Hematopoietic multipotent progenitor cell treated with erythropoietin and hydrocortisone succinate and interleukin-3 and kit ligand, for 17 days (in vitro differentiated cells): Measurements from ENCODE around the gene ARSI.
"Not testable (repeated sequence)": the region's sequence is repeated elsewhere in the genome, so short reads cannot be mapped to it uniquely, and the experiment has no call there.

Source experiments
- DNase-seq: peaks from one replicate; pipeline ENCODE4 v3.0.0-alpha.2; 2015; ENCODE audit warnings: low spot score

The ARSI gene

DNA sequence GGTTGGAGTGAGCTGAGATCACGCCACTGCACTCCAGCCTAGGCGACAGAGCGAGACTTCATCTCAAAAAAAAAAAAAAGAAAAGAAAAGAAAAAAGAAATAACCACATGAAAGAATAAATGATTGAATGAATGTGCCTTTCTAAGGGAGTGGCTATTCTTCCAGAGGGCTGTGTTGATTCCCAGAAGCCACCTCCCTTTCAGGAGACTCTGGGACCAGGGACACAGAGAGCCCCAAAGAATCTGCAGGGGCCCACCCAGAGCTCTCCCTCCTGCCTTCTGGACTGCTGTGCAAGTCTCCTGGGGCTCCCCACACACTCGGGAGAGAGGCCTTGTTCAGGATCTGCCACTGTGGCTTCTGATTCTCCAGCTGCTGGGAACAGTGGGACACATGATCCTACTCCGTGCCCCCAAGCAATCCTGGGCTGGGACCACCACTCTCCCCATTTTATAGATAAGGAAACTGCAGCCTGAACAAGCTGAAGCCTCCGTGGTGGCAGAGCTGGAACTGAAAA, 36.8 kb downstream of the ARSI start:
- DNase-seq, result no peak

DNA sequence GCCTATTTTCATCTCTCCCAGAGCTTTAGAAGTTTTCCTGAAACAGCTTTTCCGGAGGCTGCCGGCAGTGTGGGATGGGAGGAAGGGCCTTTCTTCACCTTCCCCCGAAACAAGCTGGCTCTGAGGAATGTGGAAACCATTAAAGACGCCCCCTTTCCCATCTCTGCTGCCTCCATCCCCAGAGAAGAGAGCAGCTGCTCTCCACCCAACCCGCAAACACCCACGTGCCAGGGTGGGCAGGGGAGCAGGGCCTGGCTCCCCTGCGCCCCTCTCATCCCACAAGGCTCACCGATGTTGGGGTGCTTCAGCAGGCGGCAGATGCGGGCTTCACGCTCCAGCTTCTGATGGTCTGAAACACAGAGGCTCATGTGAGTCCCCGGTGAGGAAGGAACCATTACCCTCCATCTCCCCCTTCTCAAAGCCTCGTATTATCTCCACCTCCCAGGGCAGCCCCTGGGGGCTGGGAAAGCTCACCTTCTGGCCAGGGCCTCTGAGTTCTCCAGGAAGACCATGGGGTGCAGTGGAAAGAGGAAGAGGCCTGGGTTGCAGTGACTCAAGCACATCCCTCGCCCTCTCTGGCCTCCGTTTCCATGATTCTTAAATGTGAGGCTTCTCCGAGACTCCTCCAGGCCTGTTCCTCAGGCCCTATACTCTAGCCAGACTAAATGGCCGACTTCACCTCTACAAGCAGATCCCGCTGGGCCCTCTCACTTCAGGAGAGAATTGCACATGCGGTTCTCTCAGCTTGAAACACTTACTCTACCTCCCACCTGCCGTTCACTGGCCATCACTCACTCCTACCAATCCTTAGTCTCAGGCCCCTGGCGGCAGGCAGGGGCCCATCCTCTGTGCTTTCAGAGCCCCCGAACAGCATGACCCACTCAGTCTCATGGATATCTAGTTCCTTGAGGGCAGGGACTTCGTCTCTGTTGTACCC, 37.8 kb downstream of the ARSI start:
- no peak for DNase-seq

DNA sequence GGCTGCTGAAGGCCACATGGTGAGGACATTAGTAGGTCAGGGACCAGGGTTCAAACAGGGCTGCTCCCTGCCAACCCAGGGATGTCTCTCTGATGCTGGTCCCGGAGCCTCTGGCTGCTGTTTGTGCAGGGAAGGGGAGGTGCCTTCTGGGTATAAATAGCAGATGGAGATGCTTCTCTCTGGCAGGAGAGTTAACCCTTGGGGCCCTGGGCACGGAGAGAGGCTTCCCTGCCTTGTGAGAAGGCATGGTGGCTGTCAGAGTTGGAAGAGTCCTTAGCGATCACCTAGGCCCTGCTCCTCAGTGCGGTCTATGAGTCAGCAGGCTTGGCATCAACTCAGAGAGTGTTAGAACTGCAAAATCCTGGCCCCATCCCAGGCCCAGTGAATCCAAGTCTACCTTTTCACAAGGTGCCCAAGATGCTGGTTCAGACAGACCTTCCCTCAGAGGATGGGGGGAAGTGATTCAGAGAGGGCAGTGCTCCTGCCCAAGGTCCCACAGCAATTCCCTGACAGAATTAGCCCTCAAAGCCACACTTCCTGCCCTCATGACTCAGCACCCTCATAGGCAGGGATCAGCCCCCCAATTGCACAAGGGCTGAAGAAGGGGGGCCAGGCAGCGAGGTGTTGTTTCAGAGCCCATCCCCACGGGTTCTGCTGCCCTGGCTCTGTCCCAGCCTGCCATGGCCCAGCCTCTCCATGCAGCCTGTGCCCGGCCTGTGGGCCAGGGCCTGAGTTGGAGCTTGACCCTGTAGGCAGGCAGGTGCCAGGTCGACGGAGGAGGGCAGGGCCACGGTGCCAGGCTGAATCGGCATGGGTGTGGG, 38.7 kb downstream of the ARSI start:
- DNase-seq, result no peak

DNA sequence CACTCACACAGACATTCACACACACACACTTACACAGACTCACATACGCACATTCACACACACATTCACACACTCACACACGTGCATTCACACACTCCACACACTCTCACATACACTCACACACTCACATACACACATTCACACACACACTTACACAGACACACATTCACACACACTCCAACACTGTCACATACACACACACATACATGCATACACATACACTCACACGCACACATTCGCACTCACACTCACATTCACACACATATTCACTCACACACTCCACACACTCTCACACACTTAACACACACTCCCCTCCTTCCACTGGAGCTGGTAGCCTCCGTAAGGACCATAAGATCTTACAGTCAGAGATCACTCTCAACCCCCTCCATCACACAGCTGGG, 39.3 kb downstream of the ARSI start:
- no peak for DNase-seq

DNA sequence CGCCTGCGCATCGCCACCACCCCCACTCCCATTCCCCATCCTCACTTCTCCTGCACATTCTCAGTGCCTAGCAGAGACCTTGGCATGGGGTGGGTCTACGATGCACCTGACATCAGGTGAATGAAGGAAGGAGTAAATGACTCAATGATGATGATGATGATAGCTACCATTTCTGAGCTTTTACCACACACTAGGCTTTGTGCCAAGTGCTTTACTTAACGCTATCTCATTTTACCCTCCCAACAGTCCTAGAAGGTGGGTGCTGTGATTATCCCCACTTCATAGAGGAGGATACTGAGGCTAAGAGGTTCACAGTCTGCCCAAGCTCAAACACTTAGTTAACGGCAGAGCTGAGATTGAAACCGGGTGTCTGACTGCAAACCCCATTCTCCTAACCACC, 40.2 kb downstream of the ARSI start:
- DNase-seq, result no peak

DNA sequence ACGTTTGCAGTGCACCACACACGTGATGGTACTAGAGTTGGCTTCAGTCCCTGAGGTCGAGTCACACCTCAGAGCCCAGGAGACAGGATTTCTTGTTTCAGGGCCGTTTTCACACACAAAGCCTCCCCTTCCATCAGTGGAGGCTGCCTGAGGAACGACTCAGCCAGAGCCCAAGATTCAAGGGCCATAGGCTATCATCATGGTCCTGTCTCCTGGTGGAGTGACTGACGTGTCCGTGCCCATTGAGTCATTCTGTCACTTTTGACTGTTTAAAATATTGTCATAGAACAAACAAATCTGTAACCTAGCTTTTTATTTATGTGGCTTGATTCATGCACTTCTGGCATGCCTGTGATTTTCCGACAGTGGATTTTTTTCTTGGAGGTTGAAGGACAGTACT, 41.5 kb downstream of the ARSI start:
- DNase-seq, result no peak

DNA sequence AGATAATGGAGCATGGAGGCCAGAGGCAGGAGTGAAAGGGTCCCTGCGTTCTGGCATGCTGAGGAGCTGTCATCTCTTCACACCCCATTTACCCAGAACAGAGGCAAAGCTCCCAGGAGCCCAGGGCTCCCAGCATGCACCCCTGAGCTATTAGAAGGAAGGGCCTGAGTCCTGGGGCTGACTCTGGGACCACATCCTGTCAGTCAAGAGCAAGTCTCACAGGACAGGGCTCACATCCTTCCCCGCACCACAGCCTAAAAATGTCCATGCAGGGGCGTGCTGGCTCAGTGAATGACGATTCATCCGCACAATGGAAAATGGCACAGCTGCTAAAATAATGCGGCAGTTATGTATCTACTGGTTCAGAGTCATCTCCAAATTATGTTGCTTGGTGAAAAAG, 44.6 kb downstream of the ARSI start:
- no peak for DNase-seq

DNA sequence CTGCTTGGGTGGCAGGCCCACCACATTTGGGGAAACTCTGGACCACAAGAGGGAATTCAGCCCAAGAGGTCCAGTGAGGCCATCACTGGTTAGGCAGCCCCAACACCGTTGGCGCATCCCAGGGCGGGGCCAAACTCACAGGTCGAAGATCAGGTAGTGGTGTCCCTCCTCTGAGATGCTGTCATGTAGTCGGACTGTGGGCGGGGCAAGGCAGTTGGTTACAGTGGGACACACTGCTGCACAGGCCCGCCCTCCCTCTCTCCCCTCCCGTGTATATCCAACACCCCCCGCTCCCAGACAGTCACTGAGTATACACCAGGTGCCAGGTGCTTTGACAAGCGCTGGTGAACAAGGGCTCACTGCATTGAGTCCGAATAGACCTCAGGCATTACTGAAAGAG, 45.3 kb downstream of the ARSI start:
- DNase-seq, result no peak

DNA sequence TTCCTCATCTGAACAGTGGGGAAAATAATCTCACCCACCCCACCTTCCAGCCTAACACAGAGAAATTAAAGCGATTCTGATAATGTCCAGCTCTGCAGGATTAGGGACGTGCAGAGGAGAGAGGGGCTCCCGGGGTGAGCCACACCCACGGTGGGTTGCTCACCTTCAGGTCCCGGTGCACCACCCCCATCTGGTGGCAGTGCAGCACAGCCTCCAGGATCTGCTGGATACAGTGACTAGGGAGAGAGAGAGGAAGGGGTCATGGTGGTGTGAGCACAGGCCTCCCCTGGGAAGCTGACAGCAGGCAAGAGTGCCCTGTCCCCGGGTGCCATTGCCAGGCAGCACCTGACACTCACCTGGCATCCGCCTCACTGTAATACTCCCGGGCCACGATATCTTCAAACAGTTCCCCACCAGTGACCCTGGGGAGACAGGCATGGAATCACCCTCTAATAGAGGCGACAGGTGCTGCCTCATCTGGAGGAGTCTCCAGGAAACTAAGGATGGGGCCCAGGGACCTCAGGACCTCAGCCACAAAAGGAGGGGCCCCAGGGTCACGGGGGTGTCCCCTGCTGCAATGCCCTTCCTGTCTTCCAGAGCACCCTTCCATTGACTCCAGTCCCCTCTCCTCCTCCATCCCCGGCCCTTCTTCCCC, 46.2 kb downstream of the ARSI start:
- DNase-seq, result no peak

DNA sequence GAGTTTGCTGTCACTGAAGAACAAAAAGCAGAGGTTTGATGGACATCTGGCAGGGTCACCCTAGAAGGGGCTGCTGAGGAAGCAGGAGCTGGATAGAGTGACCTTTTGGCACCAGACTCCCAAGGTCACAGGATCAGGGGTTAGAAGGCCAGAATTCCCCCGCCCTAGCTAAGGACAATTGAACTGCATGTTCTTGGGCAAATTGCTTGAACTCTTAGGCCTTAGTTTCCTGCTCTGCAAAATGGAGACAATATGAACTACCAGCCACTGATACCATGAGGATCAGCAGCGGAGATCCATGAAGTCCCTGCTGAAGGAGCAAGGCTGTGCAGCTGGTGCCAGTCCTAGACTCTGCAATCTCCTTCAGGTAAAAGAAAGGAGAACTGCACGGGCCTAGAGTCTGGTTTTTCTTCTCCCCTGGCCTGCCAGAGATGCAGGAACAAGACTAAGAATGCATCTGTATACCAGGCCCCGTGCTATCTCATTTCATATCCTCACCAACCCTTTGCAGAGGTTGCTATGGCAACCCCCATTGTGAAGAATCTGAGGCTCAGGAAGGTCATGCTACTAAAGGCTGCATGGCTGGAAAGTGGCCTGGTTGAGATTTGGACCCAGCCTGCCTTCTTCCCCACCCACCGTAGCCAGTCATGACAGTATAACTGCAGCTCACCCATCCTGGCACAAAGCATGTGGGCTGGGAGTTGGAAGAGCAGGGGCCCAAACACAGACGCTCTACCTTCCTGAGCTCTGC, 46.9 kb downstream of the ARSI start:
- no peak for DNase-seq

DNA sequence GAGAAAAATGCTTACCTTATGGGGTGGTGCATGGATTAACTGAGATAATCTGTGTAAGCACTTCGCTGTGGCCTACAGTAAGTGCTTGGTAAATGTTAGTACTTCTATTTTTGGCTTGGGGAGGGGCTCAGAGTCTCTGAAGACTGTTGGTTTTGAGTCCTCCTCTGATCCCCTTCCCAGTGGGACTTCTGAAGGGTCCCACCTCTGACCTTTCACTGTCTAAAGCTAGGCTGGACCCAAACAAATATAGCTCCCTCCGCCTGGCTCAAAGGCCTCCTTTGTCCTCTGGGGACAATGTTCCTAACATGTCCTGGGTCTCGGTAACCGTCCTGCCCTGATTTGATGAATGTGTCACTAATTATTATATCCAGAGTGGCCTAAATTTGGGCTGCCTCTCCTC, 47.9 kb downstream of the ARSI start:
- DNase-seq, result no peak

DNA sequence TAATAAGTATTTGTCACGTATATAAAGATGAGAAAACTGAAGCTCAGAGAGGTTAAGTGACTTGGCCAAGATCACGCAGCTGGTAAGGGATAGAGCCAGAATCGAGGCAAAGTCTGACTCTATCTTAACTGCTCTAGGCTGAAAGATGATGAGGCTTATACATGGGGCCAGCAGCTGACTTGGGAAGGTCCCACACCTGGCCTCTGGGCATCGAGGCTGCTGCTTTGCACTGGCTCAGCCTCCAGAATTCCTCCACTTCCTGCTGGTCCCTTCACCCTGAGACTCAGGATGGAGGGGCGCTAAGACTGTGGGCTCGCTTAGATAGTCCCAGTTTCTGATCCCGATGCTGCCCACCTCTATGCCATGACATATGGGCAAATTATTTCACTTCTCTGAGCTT, 48.3 kb downstream of the ARSI start:
- DNase-seq, result no peak

DNA sequence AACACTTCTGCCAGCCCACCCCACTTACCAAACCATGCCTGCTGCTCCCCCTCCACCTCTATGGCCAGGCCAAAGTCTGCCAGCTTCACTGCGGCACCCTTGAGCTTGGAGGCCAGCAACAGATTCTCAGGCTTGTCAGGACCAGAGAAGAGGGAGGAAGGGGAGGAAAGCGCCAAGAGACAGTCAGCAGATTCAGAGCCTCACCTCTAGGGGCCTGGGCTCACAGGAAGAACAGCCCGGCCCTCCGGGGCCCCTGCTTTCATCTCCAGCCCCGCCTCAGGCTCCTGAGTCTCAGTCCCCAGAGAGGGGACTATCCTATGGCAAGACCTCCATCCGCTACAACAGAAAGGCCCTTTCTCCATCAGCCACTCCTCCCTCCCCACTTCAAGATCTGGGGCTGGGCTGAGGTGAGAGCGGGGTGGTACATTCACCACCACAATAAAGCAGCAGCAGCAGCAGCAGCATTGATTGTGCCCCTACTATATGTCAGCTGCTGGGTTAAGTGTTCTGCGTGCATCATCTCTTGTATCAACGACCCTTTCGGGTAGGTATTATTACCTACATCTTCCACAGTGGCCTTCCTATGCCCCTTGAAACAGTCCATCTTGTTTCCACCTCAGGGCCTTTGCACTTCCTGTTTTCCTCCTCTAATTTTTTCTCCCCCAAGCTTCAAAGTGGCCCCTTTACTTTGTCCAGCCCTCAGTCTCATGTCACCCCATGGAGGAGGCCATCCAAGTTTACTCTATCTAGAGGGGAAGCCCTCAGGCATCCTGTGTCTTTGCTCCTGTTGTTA, 49.1 kb downstream of the ARSI start:
- no peak for DNase-seq

DNA sequence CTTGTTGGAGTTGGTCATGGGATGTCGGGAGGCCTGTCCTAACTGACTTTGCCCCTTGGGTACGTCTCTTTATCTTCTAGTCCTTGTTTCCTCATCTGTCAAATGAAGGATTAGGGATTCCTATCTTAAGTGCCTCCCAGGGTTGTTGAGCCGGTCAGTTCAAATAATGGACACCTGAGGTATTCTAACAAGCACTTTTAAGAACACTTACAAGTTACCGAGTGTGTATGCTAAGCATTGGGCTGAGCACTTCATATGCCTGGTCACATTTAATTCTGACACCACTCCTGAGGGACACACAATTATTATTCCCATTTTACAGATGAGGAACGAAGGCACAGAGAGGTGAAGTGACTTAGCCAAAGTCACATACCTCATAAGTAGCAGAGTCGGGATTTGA, 50.2 kb downstream of the ARSI start:
- no peak for DNase-seq

DNA sequence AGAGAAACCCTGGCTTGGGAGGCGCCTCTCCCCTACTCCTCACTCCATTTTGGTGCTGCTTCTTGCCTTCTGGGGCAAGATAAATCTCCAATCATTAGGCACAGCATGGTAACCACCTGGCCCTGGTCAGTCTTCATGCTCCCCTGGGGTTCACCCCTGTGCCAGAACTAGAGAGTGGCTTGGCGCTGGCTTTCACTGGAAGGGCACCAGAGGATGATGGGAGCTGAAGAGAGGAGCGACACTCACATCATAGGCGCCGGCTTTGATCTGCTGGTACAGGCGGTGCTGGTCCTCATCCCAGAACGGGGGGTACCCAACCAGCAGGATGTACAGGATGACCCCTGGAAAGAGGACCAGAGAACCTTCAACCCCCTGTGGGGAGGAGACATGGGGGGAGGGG, 51.2 kb downstream of the ARSI start:
- no peak for DNase-seq

DNA sequence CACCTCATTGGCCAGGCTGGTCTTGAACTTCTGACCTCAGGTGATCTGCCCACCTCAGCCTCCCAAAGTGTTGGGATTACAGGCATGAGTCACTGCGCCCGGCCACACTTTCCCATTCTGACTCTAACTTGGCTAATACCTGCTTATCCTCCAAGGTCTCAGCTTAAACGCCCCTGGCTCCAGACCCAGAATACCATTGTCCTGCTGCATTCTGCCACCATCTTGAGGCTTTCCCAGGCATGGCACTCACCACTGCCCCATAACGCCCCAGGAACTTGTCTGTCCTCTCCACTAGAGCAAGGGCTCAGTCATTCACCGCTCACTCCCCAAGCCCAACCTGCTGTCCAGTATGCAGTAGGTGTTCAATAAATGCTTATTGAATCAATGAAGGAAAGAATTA, 53.0 kb downstream of the ARSI start:
- DNase-seq, result no peak

DNA sequence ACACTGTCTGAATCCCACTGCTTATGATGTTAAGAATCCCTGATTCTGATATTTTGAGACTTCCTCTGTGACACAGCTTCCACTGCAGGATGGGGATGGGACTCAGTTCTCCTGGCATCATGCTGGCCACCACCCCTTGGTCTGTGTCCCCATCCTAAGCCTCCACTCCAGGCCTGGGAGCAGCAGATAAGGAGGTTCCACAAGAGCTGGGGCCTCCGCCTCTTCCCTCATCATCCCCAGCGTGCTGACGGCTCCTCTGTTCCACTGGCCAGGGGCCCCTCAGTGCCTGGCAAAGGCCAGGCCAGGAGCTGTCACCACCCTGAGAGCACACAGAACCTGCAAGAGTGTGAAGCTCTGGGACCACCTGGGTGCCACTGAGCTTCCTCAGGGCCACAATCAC, 53.8 kb downstream of the ARSI start:
- no peak for DNase-seq

DNA sequence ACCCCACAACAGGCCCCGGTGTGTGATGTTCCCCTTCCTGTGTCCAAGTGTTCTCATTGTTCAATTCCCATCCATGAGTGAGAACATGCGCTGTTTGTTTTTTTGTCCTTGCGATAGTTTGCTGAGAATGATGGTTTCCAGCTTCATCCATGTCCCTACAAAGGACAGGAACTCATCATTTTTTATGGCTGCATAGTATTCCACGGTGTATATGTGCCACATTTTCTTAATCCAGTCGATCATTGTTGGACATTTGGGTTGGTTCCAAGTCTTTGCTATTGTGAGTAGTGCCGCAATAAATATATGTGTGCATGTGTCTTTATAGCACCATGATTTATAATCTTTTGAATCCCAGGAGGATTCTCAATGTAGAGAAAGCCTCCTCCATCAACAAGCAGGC, 54.2 kb downstream of the ARSI start:
- not testable (repeated sequence) for DNase-seq

DNA sequence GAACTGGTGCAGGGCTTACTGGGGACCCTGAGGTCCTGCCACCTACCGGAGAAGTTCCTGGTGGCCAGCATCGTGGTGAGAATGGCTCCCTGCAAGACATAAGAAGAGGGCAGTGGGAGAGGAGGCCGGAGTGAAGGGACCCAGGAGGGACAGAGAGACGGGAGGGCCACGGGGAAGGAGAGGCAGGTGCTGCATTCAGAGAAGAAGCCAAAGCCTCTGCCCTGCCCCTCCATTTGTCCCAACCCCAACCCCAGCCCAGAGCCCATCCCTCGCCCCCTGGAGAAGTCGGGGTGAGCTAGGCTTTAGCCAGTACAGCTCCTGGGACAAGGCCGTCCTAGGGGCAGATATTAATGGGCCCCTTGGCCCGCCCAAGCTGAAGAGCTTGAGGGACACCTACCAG, 55.0 kb downstream of the ARSI start:
- DNase-seq, result no peak

DNA sequence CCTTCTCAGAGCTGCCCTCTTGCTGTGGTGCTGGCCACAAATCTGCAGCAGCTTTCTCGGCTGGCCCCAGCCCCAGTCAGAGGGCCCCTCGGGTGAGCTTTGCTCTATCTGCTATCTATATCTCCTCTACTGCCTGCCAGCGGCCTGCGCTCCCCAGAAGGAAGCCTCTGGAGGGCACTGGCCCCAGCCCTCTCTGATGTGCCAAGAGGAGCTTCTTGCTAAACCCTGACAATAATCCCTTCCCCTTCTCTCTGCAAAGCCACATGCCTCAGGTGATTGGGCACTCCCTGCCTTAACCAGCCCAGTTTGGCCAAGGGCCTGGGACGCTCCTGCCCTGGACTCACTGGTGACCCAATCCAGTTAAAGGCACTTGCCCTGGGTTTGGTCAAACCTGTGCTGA, 55.9 kb downstream of the ARSI start:
- no peak for DNase-seq

DNA sequence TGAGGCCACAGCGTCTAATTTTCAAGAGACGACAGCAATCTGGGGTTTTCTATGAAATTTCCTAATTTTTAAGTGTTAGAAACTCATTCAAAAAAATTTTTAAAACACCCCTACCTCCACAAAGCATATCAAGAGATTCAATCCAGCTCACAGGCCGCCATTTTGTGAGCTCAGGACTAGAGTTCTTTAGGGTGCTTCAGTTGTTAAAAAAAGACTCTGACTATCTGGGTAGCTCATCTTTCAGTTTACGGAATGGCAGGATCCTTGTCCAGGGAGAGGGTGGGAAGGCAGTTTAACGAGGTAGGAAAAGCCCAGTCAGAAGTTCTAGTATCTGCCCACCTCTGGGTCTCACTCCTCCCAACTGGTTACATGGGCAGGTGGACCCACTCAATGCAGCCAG, 56.3 kb downstream of the ARSI start:
- no peak for DNase-seq
